Fibroblast of lung (primary cell): ENCODE data around the gene CRNN. TPM values are rescaled to one million over a fixed set of nuclear protein-coding genes. Genes with fewer than 3 reads are reported as not detected.
A peak's percentile ranks its signal among the peaks of the same experiment; 100 is the strongest.

Experiments
- DNase-seq, 2 donors: peaks; one replicate each; pipeline versions ENCODE4 v3.0.0 to v3.0.0-alpha.2; 2010; ENCODE audit warnings: low read depth in 2 of 2
- H2AFZ ChIP-seq: 2 replicates; pipeline ENCODE4 v1.5.1; 2012; ENCODE audit warnings: low read length, control low read depth, inconsistent platforms
- H3K27ac ChIP-seq: 2 replicates; pipeline ENCODE4 v1.5.1; 2011; ENCODE audit warnings: low read length, control low read depth; ENCODE audit not compliant: insufficient read depth
- H3K27me3 ChIP-seq: 2 replicates; pipeline ENCODE4 v1.5.1; 2011; ENCODE audit warnings: mild to moderate bottlenecking, low read length; ENCODE audit not compliant: control insufficient read depth, insufficient read depth
- H3K36me3 ChIP-seq: 2 replicates; pipeline ENCODE4 v1.5.1; 2011; ENCODE audit warnings: low read length; ENCODE audit not compliant: control insufficient read depth, insufficient read depth
- H3K4me1 ChIP-seq: 2 replicates; pipeline ENCODE4 v1.5.1; 2011; ENCODE audit warnings: low read length; ENCODE audit not compliant: control insufficient read depth, insufficient read depth; ENCODE audit errors: extremely low read depth
- H3K4me2 ChIP-seq: 2 replicates; pipeline ENCODE4 v1.5.1; 2011; ENCODE audit warnings: low read length, control low read depth; ENCODE audit not compliant: insufficient read depth; ENCODE audit errors: extremely low read depth
- H3K4me3 ChIP-seq, 4 experiments: fragments of 200-600 bp in 1 of 4; sonication (generic) in 1 of 4; replicated peaks in 1 of 4; 2 replicates each; pipeline ENCODE4 v1.5.1; 2011 to 2016; ENCODE audit warnings: low read length in 4 of 4, low read depth in 3 of 4, mild to moderate bottlenecking in 3 of 4, control low read depth in 2 of 4, inconsistent platforms in 1 of 4, mixed read lengths in 1 of 4; ENCODE audit not compliant: insufficient read depth in 1 of 4; ENCODE audit errors: control extremely low read depth in 1 of 4
- H3K79me2 ChIP-seq: 2 replicates; pipeline ENCODE4 v1.5.1; 2012; ENCODE audit warnings: mild to moderate bottlenecking, low read length, inconsistent platforms; ENCODE audit not compliant: control insufficient read depth, insufficient read depth
- H3K9ac ChIP-seq: 2 replicates; pipeline ENCODE4 v1.5.1; 2011; ENCODE audit warnings: mild to moderate bottlenecking, low read length, control low read depth; ENCODE audit not compliant: insufficient read depth
- H3K9me3 ChIP-seq: 2 replicates; pipeline ENCODE4 v1.5.1; 2012; ENCODE audit warnings: low read depth, low read length; ENCODE audit not compliant: control insufficient read depth, insufficient read depth
- H4K20me1 ChIP-seq: 2 replicates; pipeline ENCODE4 v1.5.1; 2011; ENCODE audit warnings: low read length; ENCODE audit not compliant: control insufficient read depth, insufficient read depth; ENCODE audit errors: extremely low read depth
- CTCF ChIP-seq, 2 donors: IDR thresholded peaks in 1 of 2; conservative IDR thresholded peaks in 1 of 2; 1 replicate in 1 of 2; 2 replicates in 1 of 2; pipeline ENCODE4 v1.5.1; 2011 to 2012; ENCODE audit warnings: low read length in 2 of 2, control low read depth in 1 of 2, inconsistent platforms in 1 of 2, low read depth in 1 of 2, mild to moderate bottlenecking in 1 of 2
- EZH2 ChIP-seq: IDR thresholded peaks from 2 replicates; pipeline ENCODE4 v1.5.1; 2012; ENCODE audit warnings: low read length, control low read depth, mild to moderate bottlenecking; ENCODE audit errors: missing control alignments
- polyA plus RNA-seq, 2 donors: library from polyadenylated mRNA; depleted of rRNA in 1 of 2; stranded (reverse) in 1 of 2; unstranded in 1 of 2; fragments of >200 nt; gene quantifications; 2 replicates each; pipeline ENCODE4 v1.2.1, GENCODE V29; 2011 to 2012; ENCODE audit warnings: missing spikeins in 1 of 2
- total RNA-seq: library from RNA; depleted of rRNA; stranded (reverse); fragments of >200 nt; gene quantifications from 2 replicates; pipeline ENCODE4 v1.2.1, GENCODE V29; 2014

The CRNN gene
- total and polyA plus RNA-seq, 2 donors (not counting 1 experiment from before 2014, with no cell fraction given): not detected

GRCh38 chr1:152448095-152448494 lies 34.0 kb upstream of the CRNN start:
- H3K9me3 ChIP-seq: no peaks in the 10 kb centered on the region
- no peak overlapping the region for H3K27ac ChIP-seq
- TF ChIP-seq CTCF (conservative IDR thresholded peaks at IDR 0.05 in 1 of 2, IDR thresholded peaks at IDR 0.05 in 1 of 2; ENCODE audit: low read depth in 1 of 2, low read length in 2 of 2) (no peak), EZH2 (no peak)
- no peaks in the 10 kb centered on the region for H3K27me3 ChIP-seq
- H3K79me2 ChIP-seq: no peaks in the 10 kb centered on the region
- no peak for DNase-seq
- H4K20me1 ChIP-seq: no peaks in the 10 kb centered on the region
- no peaks in the 10 kb centered on the region for H3K4me1 ChIP-seq
- no peak overlapping the region for H3K4me2 ChIP-seq
- H2AFZ ChIP-seq: no peak overlapping the region
- H3K9ac ChIP-seq: no peak overlapping the region
- no peak overlapping the region for H3K4me3 ChIP-seq
- no peaks in the 10 kb centered on the region for H3K36me3 ChIP-seq

- TF ChIP-seq CTCF (conservative IDR thresholded peaks at IDR 0.05 in 1 of 2, IDR thresholded peaks at IDR 0.05 in 1 of 2; ENCODE audit: low read depth in 1 of 2, low read length in 2 of 2) (no peak), EZH2 (no peak)
- Histone ChIP-seq H3K4me3 (no peak overlapping the region), H3K4me1 (no peaks in the 10 kb centered on the region), H3K27me3 (no peaks in the 10 kb centered on the region), H3K79me2 (no peaks in the 10 kb centered on the region), H3K27ac (no peak overlapping the region), H2AFZ (no peak overlapping the region), H3K9me3 (no peaks in the 10 kb centered on the region), H3K9ac (no peak overlapping the region), H3K4me2 (no peak overlapping the region), H3K36me3 (no peaks in the 10 kb centered on the region), H4K20me1 (no peaks in the 10 kb centered on the region)
- no peak for DNase-seq
Observed at GRCh38 chr1:152447484-152447883, 33.4 kb upstream of the CRNN start.

DNA sequence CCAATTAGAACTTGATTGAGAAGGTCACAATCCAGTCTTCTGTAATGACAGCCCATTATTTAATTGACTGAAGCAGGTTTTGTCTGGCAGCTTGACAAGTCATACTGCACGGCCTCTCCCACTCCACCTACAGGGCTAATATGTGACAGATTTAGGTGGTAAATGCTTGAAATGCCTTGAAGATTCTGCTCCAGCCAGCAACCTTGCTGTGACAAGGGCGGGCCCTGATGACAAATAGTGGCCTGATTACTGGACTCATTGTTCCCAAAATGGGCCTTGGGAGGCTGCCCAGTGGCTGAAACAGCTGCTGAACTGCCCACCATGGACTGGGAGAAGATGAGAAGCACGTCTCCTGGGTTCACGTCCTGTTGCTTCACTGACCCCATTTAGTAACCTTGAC lies 30.0 kb upstream of the CRNN start:
- no peak for TF ChIP-seq CTCF (conservative IDR thresholded peaks at IDR 0.05 in 1 of 2, IDR thresholded peaks at IDR 0.05 in 1 of 2; ENCODE audit: low read depth in 1 of 2, low read length in 2 of 2)
- no peak for TF ChIP-seq EZH2
- Histone ChIP-seq H3K27ac (no peak overlapping the region), H3K4me3 (no peak overlapping the region), H3K79me2 (no peaks in the 10 kb centered on the region), H2AFZ (no peak overlapping the region), H3K9me3 (no peaks in the 10 kb centered on the region), H3K4me2 (no peak overlapping the region), H3K36me3 (no peaks in the 10 kb centered on the region), H3K27me3 (no peaks in the 10 kb centered on the region), H4K20me1 (no peaks in the 10 kb centered on the region), H3K9ac (no peak overlapping the region), H3K4me1 (no peaks in the 10 kb centered on the region)
- peak in 1 of 2 donors; percentile 6 for DNase-seq
